ENCODE results near the gene THSD7A. TPM values are rescaled to one million over a fixed set of nuclear protein-coding genes. Genes with fewer than 3 reads are reported as not detected.

The THSD7A gene
- total and polyA plus RNA-seq, 2 of the 8 experiments (the other 6 are each of a cell fraction or from before 2014, with no cell fraction given) = 0.44 to 1.2 TPM

GRCh38 chr7:11331128-11332102 is 500.6 kb downstream of the THSD7A start:
- Histone ChIP-seq H2BK12ac (ENCODE audit: low read depth, low read length) (no peak overlapping the region), H4K91ac (replicated peaks; ENCODE audit: insufficient read length, low read length) (no peak overlapping the region), H2BK120ac (replicated peaks; ENCODE audit: low read depth, low read length) (no peak overlapping the region), H2BK5ac (ENCODE audit: low read depth, low read length) (no peak overlapping the region), H2AFZ (ENCODE audit: low read length) (no peak overlapping the region), H3K14ac (ENCODE audit: insufficient read length) (no peak overlapping the region), H3K79me1 (ENCODE audit: low read depth, low read length) (no peaks in the 10 kb centered on the region), H3K4me2 (ENCODE audit: insufficient read depth in 1 of 2, low read depth in 2 of 2, low read length in 2 of 2) (no peak overlapping the region), H3K79me2 (ENCODE audit: control insufficient read depth in 1 of 2, insufficient read depth in 2 of 2, low read length in 2 of 2) (no peaks in the 10 kb centered on the region), H3K18ac (ENCODE audit: extremely low read depth, low read length) (no peak overlapping the region), H3K9ac (replicated peaks in 1 of 4; ENCODE audit: extremely low read depth in 1 of 4, low read depth in 3 of 4, low read length in 3 of 4) (no peak overlapping the region), H3K4me1 (replicated peaks in 1 of 4; ENCODE audit: control insufficient read depth in 3 of 4, insufficient read depth in 4 of 4, low read length in 3 of 4) (peaks cover 0 to 5% (median 2%) of the 10 kb centered on the region in 4 experiments; a peak in 4 of 7 replicates), H3K27ac (ENCODE audit: low read depth, low read length) (no peak overlapping the region), H3K9me3 (ENCODE audit: insufficient read depth in 2 of 2, low read depth in 1 of 2, low read length in 1 of 2) (no peaks in the 10 kb centered on the region), H2BK20ac (ENCODE audit: low read length) (no peak overlapping the region), H3K36me3 (ENCODE audit: control insufficient read depth in 2 of 4, insufficient read depth in 4 of 4, low read length in 3 of 4) (no peaks in the 10 kb centered on the region), H4K5ac (ENCODE audit: insufficient read length, low read depth, low read length) (no peak overlapping the region), H4K8ac (ENCODE audit: extremely low read depth, insufficient read depth, low read length) (no peak overlapping the region), H3K23me2 (ENCODE audit: low read depth, low read length) (no peaks in the 10 kb centered on the region), H3K56ac (replicated peaks; ENCODE audit: insufficient read length, low read depth, low read length) (no peak overlapping the region), H3K23ac (ENCODE audit: insufficient read length) (no peak overlapping the region), H3K4ac (replicated peaks; ENCODE audit: insufficient read length, low read depth, low read length) (no peak overlapping the region), H2AK5ac (ENCODE audit: low read depth, low read length) (no peak overlapping the region), H3K4me3 (ENCODE audit: extremely low read depth in 1 of 4, insufficient read depth in 2 of 4, low read depth in 3 of 4, low read length in 4 of 4) (no peak overlapping the region), H2BK15ac (ENCODE audit: low read length) (no peak overlapping the region), H4K20me1 (replicated peaks in 1 of 2; ENCODE audit: control insufficient read depth in 1 of 2, insufficient read depth in 2 of 2, low read length in 2 of 2) (no peaks in the 10 kb centered on the region), H3K27me3 (replicated peaks in 1 of 4; ENCODE audit: control insufficient read depth in 3 of 4, extremely low read depth in 1 of 4, insufficient read depth in 3 of 4, low read length in 3 of 4) (no peaks in the 10 kb centered on the region)
- WGBS, 2 experiments (ENCODE audit: extremely low coverage in 1 of 2, insufficient coverage in 1 of 2, insufficient read length in 1 of 2, insufficient replicate concordance in 2 of 2, low coverage in 1 of 2, low lambda C conversion rate in 2 of 2, missing lambda C conversion rate in 1 of 2) = 89% methylated on average over 8 of the region's 8 CpGs; no CpG with 5 or more reads in 1 of the 2 experiments
- peak; percentile 82; the same call in 1 of the 2 replicates for TF ChIP-seq CEBPB (IDR thresholded peaks at IDR 0.05; ENCODE audit: low read depth, low read length)
- no peak for TF ChIP-seq KDM4A (IDR thresholded peaks at IDR 0.05; ENCODE audit: low read depth, low read length, severe bottlenecking)
- TF ChIP-seq POLR2A (IDR thresholded peaks at IDR 0.05; ENCODE audit: control extremely low read depth in 1 of 2, low read depth in 2 of 2, low read length in 2 of 2) = no peak
- TF ChIP-seq RAD21 (IDR thresholded peaks at IDR 0.05 in 1 of 2, conservative IDR thresholded peaks at IDR 0.05 in 1 of 2; ENCODE audit: low read depth in 2 of 2, low read length in 2 of 2) = peak; percentile 33 to 43; a peak in 3 of 4 replicates
- no peak for TF ChIP-seq RNF2 (IDR thresholded peaks at IDR 0.05; ENCODE audit: borderline replicate concordance, low read depth, low read length, missing control alignments, poor library complexity, severe bottlenecking)
- peak in 2 of 3 experiments; percentile 15 to 22; a peak in 2 of 4 replicates for TF ChIP-seq CTCF (IDR thresholded peaks at IDR 0.05; ENCODE audit: control extremely low read depth in 1 of 3, insufficient read depth in 1 of 3, low read depth in 1 of 3, low read length in 3 of 3)
- no peak for FAIRE-seq
- ChIA-PET CTCF (ENCODE audit: partially characterized antibody) (interaction anchor here (0.6 to 3.7 kb wide), 10 partner anchors 12 to 1090 kb away, joined by 3 to 20 read pairs (median 3); no protein-coding TSS in a partner anchor), POLR2A (ENCODE audit: partially characterized antibody) (no interaction called here)
- no peak for DNase-seq (ENCODE audit: low read depth in 1 of 2, low spot score in 2 of 2)

Measured in H1 (cell line).